HepG2 (cell line): Measurements from ENCODE around the gene RAB35. TPM values are rescaled to one million over a fixed set of nuclear protein-coding genes. Genes with fewer than 3 reads are reported as not detected.

ENCODE experiments used
- ATAC-seq: fragments of 200-7000 bp; cut with Tn5 transposase; 3 replicates; pipeline ENCODE4 v1.9.1; 2020; ENCODE audit warnings: mild to moderate bottlenecking, moderate library complexity
- BruUV-seq: library from RNA; stranded (reverse); fragments of 400-500 nt; replicated peaks from 2 replicates; lab custom pipeline; 2021; lab: Mats Ljungman, UMichigan
- CTCF ChIA-PET: fragments of 300-600 bp; formaldehyde crosslinking; extraction: SDS; loops from one replicate; lab custom pipeline; 2021; ENCODE audit warnings: low total read pairs, inconsistent platforms, low intra/inter-chr PET ratio; lab: Yijun Ruan, JAX
- POLR2A ChIA-PET: fragments of 350-600 bp; sonication (Branson Sonifier 250); formaldehyde crosslinking; loops from one replicate; lab custom pipeline; 2020; ENCODE audit warnings: antibody characterized with exemption, inconsistent platforms; lab: Yijun Ruan, JAX
- DNase-seq: peaks from one replicate; pipeline ENCODE4 v3.0.0-alpha.2; 2015; ENCODE audit warnings: low spot score
- FAIRE-seq: peaks from 3 replicates; lab custom pipeline; 2011; peaks lifted over from hg19 to GRCh38; lab: Jason Lieb, UNC
- H2AFZ ChIP-seq: one replicate; pipeline ENCODE4 v1.6.1; 2011; ENCODE audit warnings: low read length, inconsistent platforms
- H3K27ac ChIP-seq: fragments of 300-600 bp; 3 replicates; pipeline ENCODE4 v1.8.0; 2011; ENCODE audit warnings: mixed run types, mild to moderate bottlenecking, mixed read lengths, low read length, inconsistent platforms; ENCODE audit not compliant: insufficient read depth; ENCODE audit errors: extremely low read length
- H3K27me3 ChIP-seq, 2 experiments: fragments of 200-600 bp in 1 of 2; 2 replicates in 1 of 2; 3 replicates in 1 of 2; pipeline versions ENCODE4 v1.6.0 to v1.8.0; 2011; ENCODE audit warnings: low read length in 2 of 2, mild to moderate bottlenecking in 2 of 2, moderate library complexity in 2 of 2, inconsistent platforms in 1 of 2; ENCODE audit not compliant: insufficient read depth in 2 of 2, control insufficient read depth in 1 of 2
- H3K36me3 ChIP-seq, 2 experiments: fragments of 200-600 bp in 1 of 2; replicated peaks in 1 of 2; 2 replicates in 1 of 2; 3 replicates in 1 of 2; pipeline versions ENCODE4 v1.5.1 to v1.8.0; 2011; ENCODE audit warnings: low read length in 2 of 2, inconsistent platforms in 1 of 2; ENCODE audit not compliant: insufficient read depth in 2 of 2, control insufficient read depth in 1 of 2
- H3K4me1 ChIP-seq: 2 replicates; pipeline ENCODE4 v1.5.1; 2012; ENCODE audit warnings: low read length, inconsistent platforms; ENCODE audit not compliant: insufficient read depth
- H3K4me2 ChIP-seq: 2 replicates; pipeline ENCODE4 v1.6.0; 2011; ENCODE audit warnings: low read depth, low read length, inconsistent platforms
- H3K4me3 ChIP-seq, 3 experiments: fragments of 200-600 bp in 1 of 3; sonication (generic), shearing (Covaris generic) in 1 of 3; replicated peaks in 1 of 3; 2 replicates each; pipeline ENCODE4 v1.5.1; 2011 to 2016; ENCODE audit warnings: low read length in 3 of 3, inconsistent platforms in 2 of 3, low read depth in 2 of 3, mild to moderate bottlenecking in 2 of 3, control low read depth in 1 of 3, mixed read lengths in 1 of 3; ENCODE audit not compliant: insufficient read depth in 1 of 3
- H3K79me2 ChIP-seq: one replicate; pipeline ENCODE4 v1.6.1; 2011; ENCODE audit warnings: low read length, inconsistent platforms; ENCODE audit not compliant: insufficient read depth
- H3K9ac ChIP-seq: 2 replicates; pipeline ENCODE4 v1.6.0; 2011; ENCODE audit warnings: mild to moderate bottlenecking, low read depth, low read length, inconsistent platforms; ENCODE audit not compliant: insufficient read depth
- H3K9me3 ChIP-seq: 2 replicates; pipeline ENCODE4 v1.5.1; 2012; ENCODE audit warnings: mild to moderate bottlenecking, low read length
- H4K20me1 ChIP-seq: 2 replicates; pipeline ENCODE4 v1.6.0; 2011; ENCODE audit warnings: inconsistent platforms, mild to moderate bottlenecking, low read length, moderate library complexity; ENCODE audit not compliant: insufficient read depth
- WGBS: methylation state at CpG from one replicate; pipeline ENCODE4 v1.1.6; 2017; ENCODE audit warnings: low lambda C conversion rate; 5-methylcytosine and 5-hydroxymethylcytosine counted together
- in situ Hi-C: cut with HindIII; loops from 2 replicates; pipeline ENCODE4 v1.10.0; 2017; ENCODE audit warnings: low pct_unique_long_range_greater_than_20kb; ENCODE audit not compliant: extremely low pct_ligation_motif_present
- intact Hi-C: fragments of 100-400 bp; cut with micrococcal nuclease; formaldehyde crosslinking; loops from one replicate; pipeline ENCODE4 v1.10.0; 2022; ENCODE audit not compliant: unreplicated experiment
- polyA plus RNA-seq, 8 experiments: library from polyadenylated mRNA; depleted of rRNA in 3 of 8; stranded (reverse) in 7 of 8; unstranded in 1 of 8; fragments of >200 nt; fragmentation: Illumina TruSeq in 4 of 8; extraction: Trizol in 4 of 8; gene quantifications; 2 replicates each; pipeline versions ENCODE4 v1.2.1 to v1.2.3, GENCODE V29; 2011 to 2016; ENCODE audit warnings: low read depth in 4 of 8, missing spikeins in 1 of 8, mixed read lengths in 1 of 8; ENCODE audit not compliant: insufficient read depth in 1 of 8
- total RNA-seq, 5 experiments: library from RNA; depleted of rRNA; stranded (reverse); fragments of >200 nt; fragmentation: Illumina TruSeq; extraction: Trizol; gene quantifications; 2 replicates each; pipeline ENCODE4 v1.2.3, GENCODE V29; 2016; ENCODE audit warnings: low read depth in 1 of 5
- TF ChIP-seq, protein P1 (sequence below): sonication (generic); formaldehyde crosslinking; IDR thresholded peaks from 2 replicates; pipeline ENCODE4 v1.5.1; 2020; ENCODE audit warnings: mild to moderate bottlenecking, missing genetic modification reagents, moderate library complexity
- TF ChIP-seq, protein P2 (sequence below): sonication (generic); formaldehyde crosslinking; IDR thresholded peaks from 2 replicates; pipeline ENCODE4 v1.4.0; 2020; ENCODE audit warnings: low read depth, mild to moderate bottlenecking, missing genetic modification reagents

Gene RAB35
- total and polyA plus RNA-seq, 2 of the 13 experiments (the other 11 are each of a cell fraction or from before 2014, with no cell fraction given): 25.2 to 29.1 TPM

DNA sequence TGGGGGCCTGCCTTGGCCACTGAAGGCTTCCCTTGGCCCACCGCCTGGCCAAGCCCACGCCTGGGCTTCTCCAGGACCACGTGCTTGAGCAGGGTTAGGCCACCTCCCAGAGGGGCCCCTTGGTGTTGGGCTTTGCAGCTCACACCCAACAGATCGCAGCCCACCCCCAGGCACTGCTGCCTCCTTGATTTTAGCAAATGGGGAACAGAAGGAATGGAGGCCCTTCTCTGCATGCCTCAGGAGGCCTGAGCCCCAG lies 23.3 kb downstream of the RAB35 start:
- POLR2A ChIA-PET: no interaction called here

More for the DNA sequence above, 23.3 kb downstream of the RAB35 start:
- H3K27ac ChIP-seq: peak overlapping the region; percentile 10
- DNase-seq (no peak), ATAC-seq (peak; percentile 33; the same call in 2 of the 3 replicates), FAIRE-seq (no peak)
- H4K20me1 ChIP-seq: no peaks in the 10 kb centered on the region; the same call in 1 of the 2 replicates
- no peaks in the 10 kb centered on the region for H3K27me3 ChIP-seq
- H3K4me2 ChIP-seq: peak overlapping the region; percentile 4; the same call in 1 of the 2 replicates
- TF ChIP-seq, protein P1, sequence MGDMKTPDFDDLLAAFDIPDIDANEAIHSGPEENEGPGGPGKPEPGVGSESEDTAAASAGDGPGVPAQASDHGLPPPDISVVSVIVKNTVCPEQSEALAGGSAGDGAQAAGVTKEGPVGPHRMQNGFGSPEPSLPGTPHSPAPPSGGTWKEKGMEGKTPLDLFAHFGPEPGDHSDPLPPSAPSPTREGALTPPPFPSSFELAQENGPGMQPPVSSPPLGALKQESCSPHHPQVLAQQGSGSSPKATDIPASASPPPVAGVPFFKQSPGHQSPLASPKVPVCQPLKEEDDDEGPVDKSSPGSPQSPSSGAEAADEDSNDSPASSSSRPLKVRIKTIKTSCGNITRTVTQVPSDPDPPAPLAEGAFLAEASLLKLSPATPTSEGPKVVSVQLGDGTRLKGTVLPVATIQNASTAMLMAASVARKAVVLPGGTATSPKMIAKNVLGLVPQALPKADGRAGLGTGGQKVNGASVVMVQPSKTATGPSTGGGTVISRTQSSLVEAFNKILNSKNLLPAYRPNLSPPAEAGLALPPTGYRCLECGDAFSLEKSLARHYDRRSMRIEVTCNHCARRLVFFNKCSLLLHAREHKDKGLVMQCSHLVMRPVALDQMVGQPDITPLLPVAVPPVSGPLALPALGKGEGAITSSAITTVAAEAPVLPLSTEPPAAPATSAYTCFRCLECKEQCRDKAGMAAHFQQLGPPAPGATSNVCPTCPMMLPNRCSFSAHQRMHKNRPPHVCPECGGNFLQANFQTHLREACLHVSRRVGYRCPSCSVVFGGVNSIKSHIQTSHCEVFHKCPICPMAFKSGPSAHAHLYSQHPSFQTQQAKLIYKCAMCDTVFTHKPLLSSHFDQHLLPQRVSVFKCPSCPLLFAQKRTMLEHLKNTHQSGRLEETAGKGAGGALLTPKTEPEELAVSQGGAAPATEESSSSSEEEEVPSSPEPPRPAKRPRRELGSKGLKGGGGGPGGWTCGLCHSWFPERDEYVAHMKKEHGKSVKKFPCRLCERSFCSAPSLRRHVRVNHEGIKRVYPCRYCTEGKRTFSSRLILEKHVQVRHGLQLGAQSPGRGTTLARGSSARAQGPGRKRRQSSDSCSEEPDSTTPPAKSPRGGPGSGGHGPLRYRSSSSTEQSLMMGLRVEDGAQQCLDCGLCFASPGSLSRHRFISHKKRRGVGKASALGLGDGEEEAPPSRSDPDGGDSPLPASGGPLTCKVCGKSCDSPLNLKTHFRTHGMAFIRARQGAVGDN (CRISPR knock-in tag): 0 out of 2 replicates have a peak, but pooled peaks have one; percentile 28
- TF ChIP-seq, protein P2, sequence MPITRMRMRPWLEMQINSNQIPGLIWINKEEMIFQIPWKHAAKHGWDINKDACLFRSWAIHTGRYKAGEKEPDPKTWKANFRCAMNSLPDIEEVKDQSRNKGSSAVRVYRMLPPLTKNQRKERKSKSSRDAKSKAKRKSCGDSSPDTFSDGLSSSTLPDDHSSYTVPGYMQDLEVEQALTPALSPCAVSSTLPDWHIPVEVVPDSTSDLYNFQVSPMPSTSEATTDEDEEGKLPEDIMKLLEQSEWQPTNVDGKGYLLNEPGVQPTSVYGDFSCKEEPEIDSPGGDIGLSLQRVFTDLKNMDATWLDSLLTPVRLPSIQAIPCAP: no peak
- no peak overlapping the region for H3K9ac ChIP-seq
- intact Hi-C loops (no loop called here), in situ Hi-C loops (no loop called here)
- peaks cover 8 to 18% of the 10 kb centered on the region in 2 experiments; a peak in 3 of 5 replicates for H3K36me3 ChIP-seq
- no TSS peak for BruUV-seq
- WGBS: no CpG with 5 or more reads among the region's 4 CpGs
- H3K79me2 ChIP-seq: no peaks in the 10 kb centered on the region
- CTCF ChIA-PET: no interaction called here
- H3K4me1 ChIP-seq: peaks cover 17% of the 10 kb centered on the region
- no peak overlapping the region for H2AFZ ChIP-seq
- no peak overlapping the region; a peak in 1 of 6 replicates for H3K4me3 ChIP-seq
- H3K9me3 ChIP-seq: no peaks in the 10 kb centered on the region
